CD4-positive, alpha-beta T cell treated with Interleukin-17A for 4 hours (primary cell): ENCODE results near the gene SET.
A peak's percentile ranks its signal among the peaks of the same experiment; 100 is the strongest.

Experiments
- DNase-seq: peaks from one replicate; pipeline ENCODE4 v3.0.0-alpha.2; 2020; ENCODE audit warnings: mixed read lengths

Gene SET

DNA sequence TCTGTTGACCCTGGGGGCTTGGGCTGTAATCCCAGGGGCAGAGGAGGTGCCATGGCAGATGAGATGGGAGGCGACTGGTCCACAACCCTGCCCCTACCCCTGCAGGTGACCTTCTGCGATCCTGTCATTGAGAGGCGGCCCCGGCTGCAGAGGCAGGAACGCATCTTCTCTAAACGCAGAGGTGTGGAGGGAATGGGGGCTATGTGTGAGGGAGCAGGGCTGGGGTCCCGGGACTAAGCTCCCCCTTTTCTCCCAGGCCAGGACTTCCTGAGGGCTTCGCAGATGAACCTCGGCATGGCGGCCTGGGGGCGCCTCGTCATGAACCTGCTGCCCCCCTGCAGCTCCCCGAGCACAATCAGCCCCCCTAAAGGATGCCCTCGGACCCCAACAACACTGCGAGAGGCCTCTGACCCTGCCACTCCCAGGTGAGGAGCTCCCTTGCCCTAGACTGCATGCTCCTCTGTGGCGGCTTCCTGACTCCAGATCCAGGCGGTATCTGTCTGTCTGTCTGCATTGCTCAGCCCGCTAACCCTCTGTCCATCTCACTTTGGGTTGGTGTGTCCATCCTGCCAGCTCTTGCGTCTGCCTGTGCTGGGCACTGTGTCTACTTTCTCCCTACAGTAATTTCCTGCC is 25.0 kb downstream of the SET start:
- DNase-seq: no peak

DNA sequence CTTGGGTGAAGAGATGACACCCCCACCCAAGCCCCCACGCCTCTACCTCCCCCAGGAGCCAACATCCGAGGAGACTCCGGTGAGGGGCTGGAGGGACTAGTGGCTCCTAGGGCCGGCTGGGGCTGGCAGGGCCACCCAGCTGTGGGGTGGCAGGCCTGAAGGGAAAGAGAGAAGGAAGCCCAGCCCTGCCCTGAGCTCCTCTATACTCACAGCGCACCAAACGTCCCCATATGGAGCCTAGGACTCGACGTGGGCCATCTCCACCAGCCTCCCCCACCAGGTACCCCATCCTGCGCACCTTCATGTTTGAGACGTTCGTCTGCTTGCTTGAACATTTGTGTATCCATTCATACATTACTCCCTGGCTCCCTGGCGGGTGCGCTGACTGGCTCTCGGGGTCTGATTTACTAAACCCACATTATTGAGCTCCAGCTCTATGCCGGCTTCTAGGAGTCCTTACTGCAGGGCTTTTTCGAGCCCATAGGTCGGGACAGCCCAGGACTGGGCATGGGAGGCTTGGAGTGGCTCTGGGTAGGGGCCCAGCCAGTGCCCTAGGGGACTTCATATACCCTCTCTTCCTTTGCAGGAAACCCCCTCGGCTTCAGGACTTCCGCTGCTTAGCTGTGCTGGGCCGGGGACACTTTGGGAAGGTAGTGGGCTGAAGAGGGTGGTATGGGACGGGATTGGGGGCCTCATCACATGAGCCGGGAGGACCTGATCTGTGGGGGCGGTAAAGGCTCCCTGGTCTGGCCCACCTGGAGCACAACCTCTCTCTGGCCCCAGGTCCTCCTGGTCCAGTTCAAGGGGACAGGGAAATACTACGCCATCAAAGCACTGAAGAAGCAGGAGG is 25.8 kb downstream of the SET start:
- no peak for DNase-seq

DNA sequence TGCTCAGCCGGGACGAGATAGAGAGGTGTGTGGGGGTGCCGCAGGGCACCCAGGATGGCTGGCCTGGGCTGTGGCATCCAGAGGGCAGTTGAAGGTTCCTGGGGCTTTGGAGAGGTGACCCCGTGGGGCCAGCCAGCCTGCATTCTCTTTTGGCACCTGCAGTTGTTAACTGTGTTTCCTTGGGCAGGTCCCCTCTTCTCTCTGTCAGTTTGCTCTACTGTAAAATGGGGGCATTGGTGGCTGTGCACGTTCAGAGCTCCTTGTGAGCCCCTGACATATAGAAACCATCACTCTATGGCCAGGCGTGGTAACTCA is 26.4 kb downstream of the SET start:
- DNase-seq: no peak

DNA sequence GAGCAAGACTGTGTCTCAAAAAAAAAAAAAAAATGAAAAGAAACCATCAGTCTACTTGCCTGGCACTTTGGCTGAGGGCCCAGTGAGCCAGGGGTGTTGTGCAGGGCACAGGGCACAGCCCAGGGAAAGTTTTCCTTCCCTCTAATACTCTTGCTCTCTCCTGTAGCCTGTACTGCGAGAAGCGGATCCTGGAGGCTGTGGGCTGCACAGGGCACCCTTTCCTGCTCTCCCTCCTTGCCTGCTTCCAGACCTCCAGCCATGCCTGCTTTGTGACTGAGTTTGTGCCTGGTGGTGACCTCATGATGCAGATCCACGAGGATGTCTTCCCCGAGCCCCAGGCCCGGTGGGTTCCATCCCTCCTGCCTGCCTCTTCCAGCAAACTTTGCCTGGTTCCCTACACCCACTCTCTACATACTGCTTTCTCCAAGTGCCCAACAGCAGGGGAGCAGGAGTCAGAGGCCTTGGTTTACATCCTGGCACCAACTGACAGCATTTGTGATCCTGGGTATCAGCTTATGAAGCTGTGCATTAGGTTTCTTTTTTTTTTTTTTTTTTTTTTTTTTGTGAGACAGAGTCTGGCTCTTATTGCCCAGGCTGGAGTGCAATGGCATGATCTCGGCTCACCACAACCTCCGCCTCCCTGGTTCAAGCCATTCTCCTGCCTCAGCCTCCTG is 27.7 kb downstream of the SET start:
- no peak for DNase-seq

DNA sequence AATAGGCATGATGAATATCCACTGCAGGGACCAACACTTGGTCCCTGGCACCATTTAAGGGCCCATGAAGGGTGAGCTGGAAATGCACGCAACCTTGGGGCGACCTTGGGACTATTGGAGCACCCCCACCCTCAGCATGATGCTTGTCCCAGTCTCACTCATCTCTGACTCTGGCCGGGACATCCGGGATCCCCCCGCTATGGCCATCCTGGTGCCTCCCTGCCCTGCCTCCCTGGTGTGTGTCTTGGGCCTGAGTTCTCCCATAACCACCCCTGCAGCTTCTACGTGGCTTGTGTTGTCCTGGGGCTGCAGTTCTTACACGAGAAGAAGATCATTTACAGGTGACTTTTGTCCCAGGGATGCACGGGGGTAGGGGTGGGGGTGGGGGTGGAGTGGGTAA is 29.0 kb downstream of the SET start:
- DNase-seq: no peak

DNA sequence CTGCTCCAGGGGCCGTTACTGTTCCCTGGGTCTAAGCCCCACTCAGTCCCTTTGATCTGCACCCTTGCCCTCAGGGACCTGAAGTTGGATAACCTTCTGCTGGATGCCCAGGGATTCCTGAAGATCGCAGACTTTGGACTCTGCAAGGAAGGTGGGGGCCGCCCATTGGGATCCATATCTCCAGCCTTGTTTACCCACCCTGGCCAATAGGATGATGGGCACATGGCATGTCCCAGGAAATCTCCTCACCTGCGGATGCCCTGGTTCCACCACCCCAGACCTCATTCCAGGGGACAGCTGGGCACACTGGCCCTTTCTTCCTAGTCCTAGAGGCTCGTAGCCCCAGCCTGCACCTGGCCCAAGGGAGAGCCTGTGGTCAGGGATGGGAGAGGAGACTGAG is 29.5 kb downstream of the SET start:
- no peak for DNase-seq

DNA sequence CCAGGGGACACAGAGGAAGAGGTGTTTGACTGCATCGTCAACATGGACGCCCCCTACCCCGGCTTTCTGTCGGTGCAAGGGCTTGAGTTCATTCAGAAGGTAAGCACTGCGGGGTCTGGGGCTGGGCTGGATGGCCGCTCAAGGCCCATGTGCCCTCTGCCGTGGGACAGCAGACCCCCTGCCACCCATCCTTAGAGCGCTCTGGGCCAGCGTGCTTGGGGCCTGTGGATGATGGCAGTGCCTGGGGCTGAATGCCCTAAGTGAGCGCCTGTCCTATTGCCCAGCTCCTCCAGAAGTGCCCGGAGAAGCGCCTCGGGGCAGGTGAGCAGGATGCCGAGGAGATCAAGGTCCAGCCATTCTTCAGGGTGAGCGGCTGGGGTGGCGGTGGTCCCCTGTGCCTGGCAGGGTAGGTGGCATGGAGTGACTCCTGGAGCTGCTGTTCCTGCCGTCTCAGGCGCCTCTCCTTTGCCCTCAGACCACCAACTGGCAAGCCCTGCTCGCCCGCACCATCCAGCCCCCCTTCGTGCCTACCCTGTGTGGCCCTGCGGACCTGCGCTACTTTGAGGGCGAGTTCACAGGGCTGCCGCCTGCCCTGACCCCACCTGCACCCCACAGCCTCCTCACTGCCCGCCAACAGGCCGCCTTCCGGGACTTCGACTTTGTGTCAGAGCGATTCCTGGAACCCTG is 31.0 kb downstream of the SET start:
- no peak for DNase-seq

DNA sequence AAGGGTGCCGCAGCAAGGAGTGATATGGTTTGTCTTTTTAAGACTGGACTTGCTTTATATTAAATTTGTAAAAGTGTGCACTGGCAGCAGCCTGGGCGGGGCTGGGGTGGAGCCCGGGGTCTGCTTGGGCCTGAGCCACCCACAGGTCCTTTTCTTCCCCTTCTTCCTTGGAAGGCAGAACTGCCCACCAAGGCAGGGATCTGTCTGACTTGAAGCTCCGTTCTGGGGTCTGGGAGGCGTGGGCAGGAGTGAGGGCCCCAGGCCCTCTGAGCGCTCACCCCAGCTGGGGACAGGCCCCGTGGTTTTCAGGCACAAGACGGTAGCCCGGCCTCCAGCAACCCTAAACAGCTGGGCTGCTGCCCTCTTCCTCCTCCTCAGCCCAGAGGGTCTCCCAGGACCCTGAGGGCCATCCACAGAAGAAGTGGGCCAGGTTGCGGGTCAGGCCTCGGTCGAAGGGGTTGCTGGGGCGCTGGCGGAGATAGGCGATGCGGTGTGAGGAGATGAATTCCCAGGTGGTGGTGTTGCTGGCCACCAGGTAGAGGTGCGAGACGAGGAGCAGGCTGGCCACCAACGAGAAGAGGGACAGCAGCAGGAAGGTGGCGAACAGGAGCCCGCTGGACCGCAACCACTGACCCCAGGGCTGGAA is 31.9 kb downstream of the SET start:
- DNase-seq: no peak

DNA sequence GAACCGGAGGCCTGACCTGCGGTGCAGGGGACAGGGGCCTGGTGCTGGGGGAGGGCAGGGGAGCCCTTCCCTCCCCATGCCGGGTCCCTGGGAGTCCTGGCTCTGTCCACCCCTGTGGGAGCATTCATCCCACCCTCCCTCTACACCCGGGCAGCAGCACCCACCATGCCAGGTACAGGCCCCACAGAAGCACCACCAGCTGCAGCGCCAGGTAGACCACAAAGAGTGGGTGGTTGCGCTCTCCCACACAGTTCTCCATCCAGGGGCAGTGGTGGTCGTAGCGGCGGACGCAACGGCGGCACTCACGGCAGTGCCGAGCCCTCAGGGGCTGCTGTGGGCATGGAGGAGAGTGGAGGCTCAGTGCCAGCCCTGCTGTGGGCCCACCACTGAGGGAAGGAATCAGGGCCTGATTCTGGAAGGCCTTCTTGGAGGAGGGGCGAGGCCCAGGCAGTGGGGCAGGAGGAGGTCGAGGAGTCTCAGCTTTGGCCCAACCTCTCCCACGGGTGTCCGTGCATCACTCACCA is 32.5 kb downstream of the SET start:
- no peak for DNase-seq

DNA sequence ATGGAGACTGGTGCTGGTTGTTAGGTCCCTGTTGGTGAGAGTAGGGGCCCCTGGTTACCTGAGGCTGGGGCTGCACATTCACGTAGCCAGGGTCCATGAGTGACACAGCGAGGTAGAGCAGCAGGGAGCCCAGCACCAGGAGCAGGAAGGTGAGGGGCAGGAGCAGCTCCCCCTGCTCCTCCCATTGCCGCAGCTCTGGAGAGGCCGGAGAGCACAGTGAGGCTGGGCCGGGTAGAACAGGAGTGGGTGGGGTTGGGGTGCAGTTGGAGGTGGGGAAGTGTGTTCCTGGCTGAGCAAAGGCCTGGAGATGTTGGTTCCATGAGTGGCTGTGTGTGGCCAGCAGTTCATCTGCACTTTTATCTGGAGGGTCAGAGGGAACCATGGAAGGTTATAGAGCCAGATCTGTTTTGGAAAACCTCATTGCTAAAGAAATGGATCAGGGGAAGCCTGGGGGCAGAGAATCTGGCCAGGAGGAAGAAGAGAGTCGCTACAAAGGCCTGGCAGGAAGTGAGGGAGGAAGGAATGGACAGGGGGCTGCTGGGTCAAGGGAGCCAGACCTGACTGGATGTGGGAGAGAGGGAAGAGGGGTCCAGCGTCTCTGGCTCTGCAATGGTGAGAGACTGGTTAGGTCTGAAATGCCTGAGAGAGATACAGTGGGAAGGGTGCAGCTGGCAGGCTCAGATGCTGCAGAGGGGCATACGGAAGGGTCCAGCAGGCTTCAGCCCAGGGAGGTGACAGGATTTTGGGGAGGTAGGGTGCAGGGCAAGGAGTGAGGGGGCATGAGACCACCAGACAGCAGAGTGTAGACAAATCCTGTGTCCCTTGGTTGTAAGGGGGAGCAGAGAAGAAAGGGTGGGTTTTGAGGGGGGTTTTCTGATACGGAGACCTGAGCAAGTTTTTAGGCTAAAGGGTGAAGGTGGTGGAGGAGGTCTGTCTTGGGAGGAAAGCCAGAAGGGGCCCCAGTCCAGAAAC is 33.6 kb downstream of the SET start:
- no peak for DNase-seq

DNA sequence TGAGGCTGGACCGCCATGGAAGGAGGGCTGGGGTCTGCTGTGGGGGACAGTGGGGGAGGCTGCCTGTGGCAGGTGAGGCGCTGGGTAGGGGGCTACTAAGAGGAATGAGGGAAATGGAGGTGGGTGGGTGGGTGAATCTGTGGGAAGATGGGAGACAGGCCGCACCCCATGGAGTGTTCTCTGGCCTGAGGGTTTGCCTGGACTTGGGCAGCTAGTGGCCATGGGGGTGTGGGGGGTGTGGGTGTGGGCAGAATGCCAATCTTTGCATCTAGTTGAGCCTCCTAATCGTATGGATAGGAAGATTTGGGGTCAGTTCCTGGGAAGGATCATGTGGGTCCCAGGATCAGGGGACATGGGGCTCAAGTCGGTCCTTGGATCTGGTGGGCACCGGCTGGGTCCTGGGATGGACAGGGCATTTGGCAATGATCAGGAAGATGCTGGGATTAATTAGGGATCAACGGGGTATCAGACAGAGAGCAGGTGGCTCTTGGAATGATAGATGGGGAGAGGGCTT is 34.4 kb downstream of the SET start:
- DNase-seq: peak; percentile 17

DNA sequence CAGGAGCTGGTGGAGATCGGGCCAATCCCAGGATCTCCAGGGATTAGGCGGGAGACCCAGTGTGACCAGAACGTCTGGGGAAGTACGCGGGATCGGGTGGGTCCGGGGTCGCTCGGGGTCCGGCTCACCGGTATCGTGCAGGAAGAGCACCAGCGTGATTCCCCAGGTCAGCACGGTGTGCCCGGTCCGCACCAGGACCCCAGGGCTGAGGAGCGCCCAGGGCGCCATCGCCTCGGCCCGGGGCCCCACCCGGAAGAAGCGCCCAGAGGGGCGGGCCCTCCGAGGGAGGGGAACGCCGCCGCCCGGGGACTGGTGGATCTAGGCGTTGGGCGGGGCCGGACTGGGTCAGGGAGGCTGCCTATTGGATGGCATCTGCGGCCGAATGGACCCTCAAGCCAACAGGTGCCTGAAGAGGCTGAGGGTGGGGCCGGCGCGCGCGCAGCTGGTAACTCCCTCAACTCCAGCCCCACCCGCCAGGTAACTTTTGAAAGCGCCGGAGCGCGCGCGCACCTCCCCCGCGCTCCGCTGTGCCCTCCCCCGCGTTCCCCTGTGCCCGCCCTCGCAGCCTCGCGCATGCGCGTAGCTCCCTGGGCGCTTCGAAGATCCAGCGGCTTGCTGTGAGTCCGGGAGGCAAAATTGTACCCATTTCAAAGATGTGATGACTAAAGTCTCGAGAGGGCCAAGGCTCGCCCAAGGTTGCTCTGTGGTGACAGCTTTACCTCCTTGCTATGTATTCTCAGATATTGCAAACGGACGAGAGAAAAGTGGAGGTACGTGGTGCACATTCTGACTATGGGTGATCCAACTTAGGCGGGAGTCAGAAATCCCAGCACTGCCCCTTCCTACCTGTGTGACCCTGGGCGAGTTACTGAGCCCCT is 35.1 kb downstream of the SET start, which contains the start of gene ZDHHC12:
TSS of gene ZDHHC12 (minus strand) at position 262 of the 878 bp plus-strand sequence. CDS start at position 228, 34 bp downstream.
- peak; percentile 100 for DNase-seq

DNA sequence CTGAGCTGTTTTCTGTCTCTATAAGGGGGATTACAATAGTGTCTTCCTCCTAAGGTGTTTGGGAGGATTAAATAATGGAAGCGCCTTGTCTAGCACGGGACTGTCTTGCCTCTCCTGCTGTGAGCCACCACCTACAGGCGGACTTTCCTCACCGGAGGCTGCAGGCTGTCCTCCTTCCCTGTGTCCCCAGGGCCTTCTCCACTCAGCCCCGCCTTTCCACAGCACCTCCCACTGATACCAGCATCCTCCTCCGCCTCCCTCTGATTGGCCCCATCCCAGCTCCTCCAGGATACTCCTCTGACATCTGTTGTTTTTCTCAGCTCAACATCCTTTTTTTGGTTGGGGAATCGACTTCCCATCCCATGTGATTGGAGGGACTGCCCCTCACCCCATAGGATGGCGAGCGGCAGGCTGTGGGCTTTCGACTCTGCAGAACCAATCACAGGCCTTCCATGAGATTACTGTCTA is 35.8 kb downstream of the SET start:
- DNase-seq: peak; percentile 50

DNA sequence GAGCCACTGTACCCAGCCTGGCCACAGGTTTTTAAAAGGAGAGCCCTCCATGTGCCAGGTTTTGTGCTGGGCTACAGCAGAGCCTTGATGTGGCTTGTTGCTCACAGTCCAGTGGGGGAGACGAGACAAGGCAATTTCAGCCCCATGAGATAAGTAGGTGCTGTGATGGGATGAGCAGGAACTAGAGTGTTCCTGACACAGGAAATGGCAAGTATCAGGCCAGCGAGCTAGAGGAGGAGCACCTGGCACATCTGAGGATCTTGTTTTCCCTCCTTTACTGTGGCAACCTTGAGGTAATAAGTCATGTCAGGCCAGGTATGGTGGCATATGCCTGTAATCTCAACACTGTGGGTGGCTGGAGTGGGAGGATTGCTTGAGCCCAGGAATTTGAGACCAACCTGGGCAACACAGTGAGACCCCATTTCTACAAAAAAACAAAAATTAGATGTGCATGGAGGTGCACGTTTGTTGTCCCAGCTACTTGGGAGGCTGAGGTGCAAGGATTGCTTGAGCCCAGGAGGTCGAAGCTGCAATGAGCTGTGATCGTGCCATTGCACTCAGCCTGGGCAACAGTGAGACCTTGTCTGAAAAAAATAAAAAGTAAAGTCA is 38.7 kb downstream of the SET start:
- DNase-seq: no peak

DNA sequence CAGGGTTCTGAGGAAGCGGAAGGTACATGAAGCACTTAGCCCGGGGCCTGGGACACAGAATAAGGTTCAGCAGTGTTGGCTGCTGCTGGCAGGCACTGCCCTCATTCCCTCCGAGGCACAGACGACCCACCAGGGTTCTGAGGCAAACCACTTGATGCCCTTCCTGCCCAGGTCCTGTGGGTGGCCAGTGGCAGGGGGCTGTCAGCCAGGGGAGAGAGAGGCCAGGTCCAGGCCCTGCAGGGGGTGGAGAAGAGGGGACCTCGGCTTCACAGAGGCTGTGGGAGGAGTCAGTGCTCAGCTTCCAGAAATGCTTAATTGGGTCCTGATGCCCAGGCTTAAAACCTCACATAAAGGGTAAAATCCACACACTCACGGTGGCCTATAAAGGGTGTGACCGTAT is 39.3 kb downstream of the SET start:
- no peak for DNase-seq

DNA sequence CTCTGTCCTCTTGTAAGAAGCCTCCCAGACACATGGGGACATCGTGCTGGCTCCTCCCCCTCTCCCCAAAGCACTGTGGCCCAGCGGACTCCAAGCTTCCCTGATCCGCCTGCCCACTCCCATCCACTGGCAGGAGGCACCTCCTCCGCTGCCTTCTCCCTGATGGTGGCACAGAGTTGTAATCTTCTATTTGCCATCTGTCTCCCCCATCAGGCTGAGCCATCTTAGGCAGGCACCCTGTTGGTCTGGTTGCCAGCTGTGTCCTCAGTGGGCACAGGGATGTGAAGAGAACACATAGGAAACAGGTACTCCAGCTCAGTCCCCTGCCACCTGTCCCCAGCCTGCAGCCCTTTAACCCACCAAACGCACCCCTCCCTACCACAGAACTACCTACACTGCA is 40.3 kb downstream of the SET start:
- DNase-seq: no peak

DNA sequence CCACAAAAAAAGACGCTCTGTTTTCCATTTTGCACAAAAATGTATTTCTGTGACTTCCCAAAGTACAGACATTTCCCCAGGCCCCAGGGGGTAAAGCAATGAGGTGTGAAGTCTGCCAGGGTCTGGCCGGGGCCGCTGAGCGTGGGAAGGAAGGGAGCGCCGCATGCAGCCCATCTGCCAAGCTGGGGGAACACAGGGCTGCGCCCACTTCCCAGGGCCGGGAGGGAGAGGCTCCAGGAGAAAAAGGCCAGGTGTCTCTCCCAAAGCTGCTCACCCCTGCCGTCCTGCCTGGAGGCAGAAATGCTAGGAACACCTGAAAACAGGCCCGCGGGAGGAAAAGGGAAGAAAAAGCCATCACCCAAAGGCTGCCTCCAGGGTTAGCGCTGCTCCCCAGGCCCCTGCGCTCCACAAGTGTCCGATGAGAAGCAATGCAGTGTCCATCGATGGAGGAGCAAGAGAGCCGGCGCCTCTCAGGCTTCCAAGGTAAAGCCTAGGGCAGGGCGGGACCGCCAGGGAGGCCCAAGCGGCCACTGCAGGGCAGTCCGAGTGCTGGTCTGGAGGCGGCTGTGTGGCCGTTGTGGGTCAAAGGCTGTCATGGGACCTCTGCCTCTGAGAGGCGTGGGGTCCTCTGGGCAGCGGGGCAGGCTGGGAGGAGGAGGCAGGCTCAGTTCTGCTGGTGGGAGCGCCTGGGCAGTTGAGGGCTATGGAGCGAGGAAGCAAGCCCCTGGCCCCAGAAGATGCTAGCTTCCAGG is 40.9 kb downstream of the SET start:
- no peak for DNase-seq

DNA sequence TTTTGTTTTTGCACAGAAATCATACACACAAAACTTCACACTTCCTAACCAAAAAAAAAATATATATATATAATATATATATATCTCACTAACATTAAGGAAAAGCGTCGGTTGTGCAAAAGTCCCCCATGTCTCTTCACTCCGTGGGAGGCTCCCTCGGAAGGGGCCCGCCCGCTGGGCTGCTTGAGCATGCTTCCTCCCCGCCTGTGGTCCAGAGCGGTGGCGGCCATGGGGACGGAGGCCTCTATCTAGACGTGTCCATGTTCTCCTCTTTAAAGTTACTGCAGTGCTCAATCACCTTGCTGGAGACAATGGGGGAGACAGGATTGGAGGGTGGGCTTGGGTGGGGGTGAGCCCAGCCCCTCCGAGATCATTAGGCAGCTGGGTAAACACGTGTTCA is 42.1 kb downstream of the SET start:
- no peak for DNase-seq

DNA sequence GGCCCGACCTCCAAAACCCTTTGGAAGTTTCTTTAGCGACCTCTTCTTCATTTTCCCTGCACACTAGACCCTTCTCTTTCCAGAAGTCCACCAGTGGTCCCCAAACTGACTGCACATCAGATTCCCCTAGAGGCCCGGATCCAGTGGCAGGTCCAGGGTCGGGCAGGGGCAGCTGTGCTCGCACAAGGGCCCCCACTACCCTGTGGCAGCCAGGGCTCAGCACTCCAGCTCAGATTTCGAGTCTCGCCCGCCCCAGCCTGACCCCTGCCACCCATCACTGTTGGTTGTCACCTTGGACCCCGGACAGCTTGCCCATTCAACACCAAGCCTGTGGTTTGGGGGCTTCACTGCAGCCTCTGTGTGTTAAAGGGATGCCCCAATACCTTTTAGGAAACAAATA is 42.7 kb downstream of the SET start:
- no peak for DNase-seq
